Measurements from ENCODE around the gene MDC1. TPM values are rescaled to one million over a fixed set of nuclear protein-coding genes. Genes with fewer than 3 reads are reported as not detected.

Gene MDC1
- total and polyA plus RNA-seq, 2 of the 13 experiments (the other 11 are each of a cell fraction or from before 2014, with no cell fraction given): 8.4 to 14.0 TPM

DNA sequence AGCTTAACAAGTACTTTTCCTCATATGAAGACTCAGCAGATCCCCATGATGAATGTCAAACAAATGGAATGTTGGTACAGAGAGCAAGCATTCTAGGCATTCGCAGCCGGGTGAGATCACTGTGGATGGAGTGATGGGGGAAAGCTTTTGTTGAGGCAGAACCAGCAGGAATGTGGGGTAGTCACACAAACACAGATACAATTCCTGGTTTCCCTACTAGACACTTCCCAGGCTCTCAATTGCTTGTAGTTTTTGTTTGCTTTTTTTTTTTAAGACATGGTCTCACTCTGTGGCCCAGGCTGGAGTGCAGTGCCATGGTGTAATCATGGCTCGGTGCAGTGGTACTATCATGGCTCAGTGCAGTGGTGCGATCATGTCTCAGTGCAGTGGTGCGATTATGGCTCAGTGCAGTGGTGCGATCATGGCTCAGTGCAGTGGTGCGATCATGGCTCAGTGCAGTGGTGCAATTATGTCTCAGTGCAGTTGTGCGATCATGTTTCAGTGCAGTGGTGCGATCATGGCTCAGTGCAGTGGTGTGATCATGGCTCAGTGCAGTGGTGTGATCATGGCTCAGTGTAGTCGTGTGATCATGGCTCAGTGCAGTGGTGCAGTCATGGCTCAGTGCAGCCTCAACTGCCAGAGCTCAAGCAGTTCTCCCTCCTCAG lies 42.6 kb upstream of the MDC1 start (continued):
- TF ChIP-seq ZNF142 (CRISPR knock-in tag; IDR thresholded peaks at IDR 0.05) (no peak), JUND (CRISPR knock-in tag; IDR thresholded peaks at IDR 0.05) (peak; percentile 21; the same call in 1 of the 2 replicates), RARA (CRISPR knock-in tag; IDR thresholded peaks at IDR 0.05) (peak; percentile 66), SMARCE1 (IDR thresholded peaks at IDR 0.05; ENCODE audit: borderline replicate concordance) (no peak), HNRNPK (IDR thresholded peaks at IDR 0.05; ENCODE audit: low read depth, low read length, poor library complexity, severe bottlenecking) (no peak), EHMT2 (IDR thresholded peaks at IDR 0.05; ENCODE audit: borderline replicate concordance, low read depth, low read length) (0 out of 2 replicates have a peak, but pooled peaks have one; percentile 39), CREB1 (IDR thresholded peaks at IDR 0.05) (no peak), CREB1 (CRISPR knock-in tag; IDR thresholded peaks at IDR 0.05) (no peak)
- TF ChIP-seq, protein P1, sequence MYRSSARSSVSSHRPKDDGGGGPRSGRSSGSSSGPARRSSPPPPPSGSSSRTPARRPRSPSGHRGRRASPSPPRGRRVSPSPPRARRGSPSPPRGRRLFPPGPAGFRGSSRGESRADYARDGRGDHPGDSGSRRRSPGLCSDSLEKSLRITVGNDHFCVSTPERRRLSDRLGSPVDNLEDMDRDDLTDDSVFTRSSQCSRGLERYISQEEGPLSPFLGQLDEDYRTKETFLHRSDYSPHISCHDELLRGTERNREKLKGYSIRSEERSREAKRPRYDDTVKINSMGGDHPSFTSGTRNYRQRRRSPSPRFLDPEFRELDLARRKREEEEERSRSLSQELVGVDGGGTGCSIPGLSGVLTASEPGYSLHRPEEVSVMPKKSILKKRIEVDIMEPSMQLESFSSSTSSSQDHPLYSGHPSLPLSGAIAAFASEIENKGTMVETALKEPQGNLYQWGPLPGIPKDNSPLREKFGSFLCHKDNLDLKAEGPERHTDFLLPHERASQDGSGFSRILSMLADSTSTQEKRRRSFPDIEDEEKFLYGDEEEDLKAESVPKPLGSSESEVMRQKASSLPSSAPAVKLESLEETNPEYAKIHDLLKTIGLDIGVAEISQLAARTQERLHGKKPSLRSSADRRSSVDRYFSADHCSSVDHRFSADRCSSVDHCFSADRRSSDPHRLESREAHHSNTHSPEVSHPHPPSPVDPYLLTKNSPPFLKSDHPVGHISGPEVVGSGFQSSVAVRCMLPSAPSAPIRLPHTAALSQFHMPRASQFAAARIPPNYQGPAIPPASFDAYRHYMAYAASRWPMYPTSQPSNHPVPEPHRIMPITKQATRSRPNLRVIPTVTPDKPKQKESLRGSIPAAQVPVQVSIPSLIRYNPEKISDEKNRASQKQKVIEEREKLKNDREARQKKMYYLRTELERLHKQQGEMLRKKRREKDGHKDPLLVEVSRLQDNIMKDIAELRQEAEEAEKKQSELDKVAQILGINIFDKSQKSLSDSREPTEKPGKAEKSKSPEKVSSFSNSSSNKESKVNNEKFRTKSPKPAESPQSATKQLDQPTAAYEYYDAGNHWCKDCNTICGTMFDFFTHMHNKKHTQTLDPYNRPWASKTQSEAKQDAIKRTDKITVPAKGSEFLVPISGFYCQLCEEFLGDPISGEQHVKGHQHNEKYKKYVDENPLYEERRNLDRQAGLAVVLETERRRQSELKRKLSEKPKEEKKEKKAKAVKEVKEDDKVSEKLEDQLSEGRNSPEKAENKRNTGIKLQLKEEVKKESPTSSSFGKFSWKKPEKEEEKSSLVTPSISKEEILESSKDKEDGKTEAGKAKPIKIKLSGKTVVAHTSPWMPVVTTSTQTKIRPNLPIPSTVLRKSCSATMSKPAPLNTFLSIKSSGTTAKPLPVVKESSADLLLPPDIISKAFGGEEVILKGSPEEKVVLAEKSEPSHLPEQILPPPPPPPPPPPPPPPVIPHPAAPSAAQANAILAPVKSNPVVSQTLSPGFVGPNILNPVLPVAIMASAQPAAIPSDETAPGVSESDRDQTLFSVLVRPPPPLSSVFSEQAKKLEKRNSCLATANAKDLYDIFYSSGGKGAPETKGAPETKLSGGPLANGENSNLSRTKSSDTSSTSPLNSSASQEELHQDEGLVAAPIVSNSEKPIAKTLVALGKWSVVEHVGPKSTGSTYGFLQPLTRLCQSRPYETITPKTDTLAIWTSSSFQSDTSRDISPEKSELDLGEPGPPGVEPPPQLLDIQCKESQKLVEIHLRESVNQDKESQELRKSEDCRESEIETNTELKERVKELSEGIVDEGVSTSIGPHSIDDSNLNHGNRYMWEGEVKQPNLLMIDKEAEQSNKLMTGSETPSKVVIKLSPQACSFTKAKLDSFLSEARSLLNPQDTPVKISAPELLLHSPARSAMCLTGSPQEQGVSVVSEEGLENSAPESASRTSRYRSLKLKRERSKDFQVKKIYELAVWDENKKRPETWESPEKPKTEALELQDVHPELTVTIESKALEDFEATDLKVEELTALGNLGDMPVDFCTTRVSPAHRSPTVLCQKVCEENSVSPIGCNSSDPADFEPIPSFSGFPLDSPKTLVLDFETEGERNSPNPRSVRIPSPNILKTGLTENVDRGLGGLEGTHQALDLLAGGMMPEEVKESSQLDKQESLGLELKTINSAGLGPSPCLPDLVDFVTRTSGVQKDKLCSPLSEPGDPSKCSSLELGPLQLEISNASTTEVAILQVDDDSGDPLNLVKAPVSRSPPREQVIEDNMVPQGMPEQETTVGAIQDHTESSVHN (CRISPR knock-in tag; IDR thresholded peaks at IDR 0.05): peak; percentile 48; the same call in 1 of the 2 replicates
- TF ChIP-seq, protein P2, sequence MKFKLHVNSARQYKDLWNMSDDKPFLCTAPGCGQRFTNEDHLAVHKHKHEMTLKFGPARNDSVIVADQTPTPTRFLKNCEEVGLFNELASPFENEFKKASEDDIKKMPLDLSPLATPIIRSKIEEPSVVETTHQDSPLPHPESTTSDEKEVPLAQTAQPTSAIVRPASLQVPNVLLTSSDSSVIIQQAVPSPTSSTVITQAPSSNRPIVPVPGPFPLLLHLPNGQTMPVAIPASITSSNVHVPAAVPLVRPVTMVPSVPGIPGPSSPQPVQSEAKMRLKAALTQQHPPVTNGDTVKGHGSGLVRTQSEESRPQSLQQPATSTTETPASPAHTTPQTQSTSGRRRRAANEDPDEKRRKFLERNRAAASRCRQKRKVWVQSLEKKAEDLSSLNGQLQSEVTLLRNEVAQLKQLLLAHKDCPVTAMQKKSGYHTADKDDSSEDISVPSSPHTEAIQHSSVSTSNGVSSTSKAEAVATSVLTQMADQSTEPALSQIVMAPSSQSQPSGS (CRISPR knock-in tag; IDR thresholded peaks at IDR 0.05): peak; percentile 66; the same call in 1 of the 2 replicates
- TF ChIP-seq, protein P3, sequence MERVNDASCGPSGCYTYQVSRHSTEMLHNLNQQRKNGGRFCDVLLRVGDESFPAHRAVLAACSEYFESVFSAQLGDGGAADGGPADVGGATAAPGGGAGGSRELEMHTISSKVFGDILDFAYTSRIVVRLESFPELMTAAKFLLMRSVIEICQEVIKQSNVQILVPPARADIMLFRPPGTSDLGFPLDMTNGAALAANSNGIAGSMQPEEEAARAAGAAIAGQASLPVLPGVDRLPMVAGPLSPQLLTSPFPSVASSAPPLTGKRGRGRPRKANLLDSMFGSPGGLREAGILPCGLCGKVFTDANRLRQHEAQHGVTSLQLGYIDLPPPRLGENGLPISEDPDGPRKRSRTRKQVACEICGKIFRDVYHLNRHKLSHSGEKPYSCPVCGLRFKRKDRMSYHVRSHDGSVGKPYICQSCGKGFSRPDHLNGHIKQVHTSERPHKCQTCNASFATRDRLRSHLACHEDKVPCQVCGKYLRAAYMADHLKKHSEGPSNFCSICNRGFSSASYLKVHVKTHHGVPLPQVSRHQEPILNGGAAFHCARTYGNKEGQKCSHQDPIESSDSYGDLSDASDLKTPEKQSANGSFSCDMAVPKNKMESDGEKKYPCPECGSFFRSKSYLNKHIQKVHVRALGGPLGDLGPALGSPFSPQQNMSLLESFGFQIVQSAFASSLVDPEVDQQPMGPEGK (CRISPR knock-in tag; IDR thresholded peaks at IDR 0.05): 0 out of 2 replicates have a peak, but pooled peaks have one; percentile 29

All from HepG2 (cell line).